ENCODE measurements around the gene SDHA. TPM values are rescaled to one million over a fixed set of nuclear protein-coding genes. Genes with fewer than 3 reads are reported as not detected.

Gene SDHA
- total RNA-seq, 1 experiment from 2014 or later, result 171 TPM

DNA sequence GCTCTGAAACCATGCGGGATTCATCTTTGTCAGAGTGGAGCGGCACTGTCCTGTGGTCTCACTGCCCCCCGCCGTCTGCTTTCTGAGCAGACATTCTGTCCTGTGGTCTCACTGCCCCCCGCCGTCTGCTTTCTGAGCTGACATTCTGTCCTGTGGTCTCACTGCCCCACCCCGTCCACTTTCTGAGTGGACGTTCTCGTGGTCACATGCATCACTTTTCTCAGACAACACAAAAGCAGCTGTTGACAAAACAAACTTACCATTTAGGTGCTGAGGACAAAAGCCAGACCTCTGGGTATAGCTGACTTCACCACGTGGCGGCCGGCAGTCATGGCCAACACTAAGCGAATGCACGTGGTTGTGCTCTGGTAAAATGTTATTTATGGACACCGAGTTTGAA, 24.0 kb upstream of the SDHA start:
- ATAC-seq (no peak), DNase-seq (ENCODE audit: low read depth, low spot score) (no peak)
- TF ChIP-seq TCF7L2 (IDR thresholded peaks at IDR 0.05; ENCODE audit: low read depth, low read length) (no peak), SIN3A (IDR thresholded peaks at IDR 0.05; ENCODE audit: borderline replicate concordance, insufficient read depth, low read depth, low read length) (no peak), POLR2AphosphoS5 (IDR thresholded peaks at IDR 0.05; ENCODE audit: low read depth, low read length) (no peak)
- TF ChIP-seq, protein P1, sequence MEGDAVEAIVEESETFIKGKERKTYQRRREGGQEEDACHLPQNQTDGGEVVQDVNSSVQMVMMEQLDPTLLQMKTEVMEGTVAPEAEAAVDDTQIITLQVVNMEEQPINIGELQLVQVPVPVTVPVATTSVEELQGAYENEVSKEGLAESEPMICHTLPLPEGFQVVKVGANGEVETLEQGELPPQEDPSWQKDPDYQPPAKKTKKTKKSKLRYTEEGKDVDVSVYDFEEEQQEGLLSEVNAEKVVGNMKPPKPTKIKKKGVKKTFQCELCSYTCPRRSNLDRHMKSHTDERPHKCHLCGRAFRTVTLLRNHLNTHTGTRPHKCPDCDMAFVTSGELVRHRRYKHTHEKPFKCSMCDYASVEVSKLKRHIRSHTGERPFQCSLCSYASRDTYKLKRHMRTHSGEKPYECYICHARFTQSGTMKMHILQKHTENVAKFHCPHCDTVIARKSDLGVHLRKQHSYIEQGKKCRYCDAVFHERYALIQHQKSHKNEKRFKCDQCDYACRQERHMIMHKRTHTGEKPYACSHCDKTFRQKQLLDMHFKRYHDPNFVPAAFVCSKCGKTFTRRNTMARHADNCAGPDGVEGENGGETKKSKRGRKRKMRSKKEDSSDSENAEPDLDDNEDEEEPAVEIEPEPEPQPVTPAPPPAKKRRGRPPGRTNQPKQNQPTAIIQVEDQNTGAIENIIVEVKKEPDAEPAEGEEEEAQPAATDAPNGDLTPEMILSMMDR (IDR thresholded peaks at IDR 0.05), result no peak
- TF ChIP-seq, protein P2, sequence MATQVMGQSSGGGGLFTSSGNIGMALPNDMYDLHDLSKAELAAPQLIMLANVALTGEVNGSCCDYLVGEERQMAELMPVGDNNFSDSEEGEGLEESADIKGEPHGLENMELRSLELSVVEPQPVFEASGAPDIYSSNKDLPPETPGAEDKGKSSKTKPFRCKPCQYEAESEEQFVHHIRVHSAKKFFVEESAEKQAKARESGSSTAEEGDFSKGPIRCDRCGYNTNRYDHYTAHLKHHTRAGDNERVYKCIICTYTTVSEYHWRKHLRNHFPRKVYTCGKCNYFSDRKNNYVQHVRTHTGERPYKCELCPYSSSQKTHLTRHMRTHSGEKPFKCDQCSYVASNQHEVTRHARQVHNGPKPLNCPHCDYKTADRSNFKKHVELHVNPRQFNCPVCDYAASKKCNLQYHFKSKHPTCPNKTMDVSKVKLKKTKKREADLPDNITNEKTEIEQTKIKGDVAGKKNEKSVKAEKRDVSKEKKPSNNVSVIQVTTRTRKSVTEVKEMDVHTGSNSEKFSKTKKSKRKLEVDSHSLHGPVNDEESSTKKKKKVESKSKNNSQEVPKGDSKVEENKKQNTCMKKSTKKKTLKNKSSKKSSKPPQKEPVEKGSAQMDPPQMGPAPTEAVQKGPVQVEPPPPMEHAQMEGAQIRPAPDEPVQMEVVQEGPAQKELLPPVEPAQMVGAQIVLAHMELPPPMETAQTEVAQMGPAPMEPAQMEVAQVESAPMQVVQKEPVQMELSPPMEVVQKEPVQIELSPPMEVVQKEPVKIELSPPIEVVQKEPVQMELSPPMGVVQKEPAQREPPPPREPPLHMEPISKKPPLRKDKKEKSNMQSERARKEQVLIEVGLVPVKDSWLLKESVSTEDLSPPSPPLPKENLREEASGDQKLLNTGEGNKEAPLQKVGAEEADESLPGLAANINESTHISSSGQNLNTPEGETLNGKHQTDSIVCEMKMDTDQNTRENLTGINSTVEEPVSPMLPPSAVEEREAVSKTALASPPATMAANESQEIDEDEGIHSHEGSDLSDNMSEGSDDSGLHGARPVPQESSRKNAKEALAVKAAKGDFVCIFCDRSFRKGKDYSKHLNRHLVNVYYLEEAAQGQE (IDR thresholded peaks at IDR 0.05; ENCODE audit: insufficient read depth in 1 of 2, low read depth in 2 of 2, low read length in 1 of 2), result no peak
- in situ Hi-C loops (cut with HindIII; ENCODE audit: low pct_unique_long_range_greater_than_20kb, low sequenced_read_pairs), result no loop called here
- H3K4me1 ChIP-seq (ENCODE audit: control insufficient read depth, insufficient read depth, low read length), result peaks cover 37% of the 10 kb centered on the region
- no TSS peak for BruUV-seq (replicated peaks)
- no peak overlapping the region for H3K27ac ChIP-seq (ENCODE audit: low read length)
- no peak overlapping the region for H3K4me3 ChIP-seq (ENCODE audit: low read depth in 2 of 2, low read length in 2 of 2)
- H3K36me3 ChIP-seq (ENCODE audit: control insufficient read depth, insufficient read depth, low read length), result no peaks in the 10 kb centered on the region
- H3K9me3 ChIP-seq (ENCODE audit: control insufficient read depth, insufficient read depth, low read depth, low read length), result no peaks in the 10 kb centered on the region
- H3K27me3 ChIP-seq (ENCODE audit: control insufficient read depth, insufficient read depth, low read length), result no peaks in the 10 kb centered on the region
- intact Hi-C loops (cut with micrococcal nuclease; ENCODE audit: unreplicated experiment), result no loop called here
- CTCF ChIA-PET, result no interaction called here
- POLR2A ChIA-PET, result no interaction called here

DNA sequence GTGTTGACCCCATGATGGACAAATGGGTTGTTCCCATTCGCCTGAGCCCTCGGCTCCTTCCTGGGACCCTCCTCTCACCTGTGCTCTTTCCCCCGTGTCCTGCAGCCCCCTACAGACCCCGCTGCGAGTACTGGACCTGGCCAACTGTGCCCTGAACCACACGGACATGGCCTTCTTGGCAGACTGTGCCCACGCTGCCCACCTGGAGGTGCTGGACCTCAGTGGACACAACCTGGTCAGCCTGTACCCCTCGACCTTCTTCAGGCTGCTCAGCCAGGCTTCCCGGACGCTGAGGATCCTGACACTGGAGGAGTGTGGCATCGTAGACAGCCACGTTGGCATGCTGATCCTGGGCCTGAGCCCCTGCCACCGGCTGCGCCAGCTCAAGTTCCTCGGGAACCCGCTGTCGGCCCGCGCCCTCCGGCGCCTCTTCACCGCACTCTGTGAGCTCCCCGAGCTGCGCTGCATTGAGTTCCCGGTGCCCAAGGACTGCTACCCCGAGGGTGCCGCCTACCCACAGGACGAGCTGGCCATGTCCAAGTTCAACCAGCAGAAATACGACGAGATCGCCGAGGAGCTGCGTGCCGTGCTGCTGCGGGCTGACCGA, 23.4 kb upstream of the SDHA start:
- Histone ChIP-seq H3K27me3 (ENCODE audit: control insufficient read depth, insufficient read depth, low read length) (no peaks in the 10 kb centered on the region), H3K27ac (ENCODE audit: low read length) (no peak overlapping the region), H3K36me3 (ENCODE audit: control insufficient read depth, insufficient read depth, low read length) (no peaks in the 10 kb centered on the region), H3K4me1 (ENCODE audit: control insufficient read depth, insufficient read depth, low read length) (peaks cover 30% of the 10 kb centered on the region), H3K4me3 (ENCODE audit: low read depth in 2 of 2, low read length in 2 of 2) (no peak overlapping the region), H3K9me3 (ENCODE audit: control insufficient read depth, insufficient read depth, low read depth, low read length) (no peaks in the 10 kb centered on the region)
- no peak for DNase-seq (ENCODE audit: low read depth, low spot score)
- no TSS peak for BruUV-seq (replicated peaks)
- in situ Hi-C loops (cut with HindIII; ENCODE audit: low pct_unique_long_range_greater_than_20kb, low sequenced_read_pairs) (no loop called here), intact Hi-C loops (cut with micrococcal nuclease; ENCODE audit: unreplicated experiment) (no loop called here)
- ChIA-PET POLR2A (no interaction called here), CTCF (interaction anchor here (0.6 kb wide), 1 partner anchor 153 kb away, joined by 5 read pairs; no protein-coding TSS in a partner anchor)
- no peak for ATAC-seq
- TF ChIP-seq, protein P2 (IDR thresholded peaks at IDR 0.05; ENCODE audit: insufficient read depth in 1 of 2, low read depth in 2 of 2, low read length in 1 of 2), result no peak
- TF ChIP-seq POLR2AphosphoS5 (IDR thresholded peaks at IDR 0.05; ENCODE audit: low read depth, low read length) (no peak), TCF7L2 (IDR thresholded peaks at IDR 0.05; ENCODE audit: low read depth, low read length) (no peak), SIN3A (IDR thresholded peaks at IDR 0.05; ENCODE audit: borderline replicate concordance, insufficient read depth, low read depth, low read length) (no peak)
- TF ChIP-seq, protein P1 (IDR thresholded peaks at IDR 0.05), result no peak

Data from Panc1 (cell line).